SK-N-SH treated with all-trans-retinoic acid at 6 μM for 48 hours (cell line): ENCODE measurements around the gene NSD1.

Experiments used
- ATAC-seq: fragments of 200-7000 bp; cut with Tn5 transposase; 3 replicates; pipeline ENCODE4 v1.9.1; 2020; ENCODE audit warnings: mild to moderate bottlenecking, moderate library complexity
- ARNTL ChIP-seq: fragments of 450-650 bp; formaldehyde crosslinking; IDR thresholded peaks from 2 replicates; pipeline ENCODE4 v1.5.0; 2020; ENCODE audit warnings: low read depth, mild to moderate bottlenecking, moderate library complexity, borderline replicate concordance
- BACH2 ChIP-seq: fragments of 250-450 bp; sonication (Bioruptor Pico); IDR thresholded peaks from 2 replicates; pipeline ENCODE4 v1.9.0; 2021; ENCODE audit warnings: mild to moderate bottlenecking, borderline replicate concordance
- CREB5 ChIP-seq: fragments of 250-450 bp; sonication (Bioruptor Pico); IDR thresholded peaks from 2 replicates; pipeline ENCODE4 v1.5.1; 2020; ENCODE audit warnings: low read depth, mild to moderate bottlenecking, moderate library complexity
- CSDC2 ChIP-seq: fragments of 250-450 bp; sonication (Bioruptor Pico); IDR thresholded peaks from 2 replicates; pipeline ENCODE4 v1.5.0; 2020; ENCODE audit warnings: mild to moderate bottlenecking, moderate library complexity
- CSRNP3 ChIP-seq: fragments of 250-450 bp; sonication (Bioruptor Pico); IDR thresholded peaks from 2 replicates; pipeline ENCODE4 v1.5.1; 2021; ENCODE audit warnings: mild to moderate bottlenecking, moderate library complexity
- ESRRG ChIP-seq: fragments of 250-450 bp; sonication (Bioruptor Pico); IDR thresholded peaks from 2 replicates; pipeline ENCODE4 v1.6.1; 2021; ENCODE audit warnings: mild to moderate bottlenecking
- GLIS3 ChIP-seq: fragments of 250-450 bp; sonication (Bioruptor Pico); IDR thresholded peaks from 2 replicates; pipeline ENCODE4 v1.5.0; 2020; ENCODE audit warnings: mild to moderate bottlenecking, moderate library complexity
- ISL1 ChIP-seq: fragments of 250-450 bp; sonication (Bioruptor Pico); IDR thresholded peaks from 2 replicates; pipeline ENCODE4 v2.1.2; 2022; ENCODE audit warnings: mild to moderate bottlenecking, moderate library complexity
- OSR1 ChIP-seq: fragments of 250-450 bp; sonication (Bioruptor Pico); IDR thresholded peaks from 2 replicates; pipeline ENCODE4 v1.8.0; 2022; ENCODE audit warnings: moderate library complexity, mild to moderate bottlenecking, inconsistent platforms
- PATZ1 ChIP-seq: fragments of 250-450 bp; sonication (Bioruptor Pico); IDR thresholded peaks from 2 replicates; pipeline ENCODE4 v1.8.0; 2020; ENCODE audit warnings: mild to moderate bottlenecking, moderate library complexity, borderline replicate concordance
- PPARA ChIP-seq: fragments of 250-450 bp; sonication (Bioruptor Pico); IDR thresholded peaks from 2 replicates; pipeline ENCODE4 v1.5.0; 2020; ENCODE audit warnings: mild to moderate bottlenecking, borderline replicate concordance
- RARB ChIP-seq: fragments of 250-450 bp; sonication (Bioruptor Pico); IDR thresholded peaks from 2 replicates; pipeline ENCODE4 v1.8.0; 2021; ENCODE audit warnings: mild to moderate bottlenecking, moderate library complexity
- SNAI2 ChIP-seq: fragments of 250-450 bp; sonication (Bioruptor Pico); IDR thresholded peaks from 2 replicates; pipeline ENCODE4 v1.5.0; 2020; ENCODE audit warnings: mild to moderate bottlenecking, moderate library complexity
- TCF4 ChIP-seq: fragments of 250-450 bp; sonication (Bioruptor Pico); IDR thresholded peaks from 2 replicates; pipeline ENCODE4 v1.8.0; 2021; ENCODE audit warnings: mild to moderate bottlenecking, moderate library complexity, borderline replicate concordance
- TOX ChIP-seq: fragments of 250-450 bp; sonication (Bioruptor Pico); IDR thresholded peaks from 2 replicates; pipeline ENCODE4 v1.8.0; 2021; ENCODE audit warnings: mild to moderate bottlenecking, moderate library complexity, borderline replicate concordance
- ZC3H10 ChIP-seq: fragments of 250-450 bp; sonication (Bioruptor Pico); IDR thresholded peaks from 2 replicates; pipeline ENCODE4 v1.5.1; 2021; ENCODE audit warnings: mild to moderate bottlenecking, moderate library complexity
- ZFP3 ChIP-seq: fragments of 250-450 bp; sonication (Bioruptor Pico); IDR thresholded peaks from 2 replicates; pipeline ENCODE4 v1.5.0; 2020; ENCODE audit warnings: mild to moderate bottlenecking, moderate library complexity
- ZFP30 ChIP-seq: fragments of 450-650 bp; formaldehyde crosslinking; IDR thresholded peaks from 2 replicates; pipeline ENCODE4 v1.5.0; 2022; ENCODE audit warnings: mild to moderate bottlenecking, moderate library complexity
- ZNF565 ChIP-seq: fragments of 450-650 bp; formaldehyde crosslinking; conservative IDR thresholded peaks from 2 replicates; pipeline ENCODE4 v1.5.0; 2020; ENCODE audit warnings: low read depth, mild to moderate bottlenecking, moderate library complexity
- ZNF70 ChIP-seq: fragments of 450-650 bp; formaldehyde crosslinking; IDR thresholded peaks from 2 replicates; pipeline ENCODE4 v1.5.0; 2020; ENCODE audit warnings: mild to moderate bottlenecking, moderate library complexity
- ZNF8 ChIP-seq: fragments of 450-650 bp; formaldehyde crosslinking; IDR thresholded peaks from 2 replicates; pipeline ENCODE4 v1.5.0; 2020; ENCODE audit warnings: mild to moderate bottlenecking, moderate library complexity
- TF ChIP-seq, protein P1 (sequence below): fragments of 250-450 bp; sonication (Bioruptor Pico); IDR thresholded peaks from 2 replicates; pipeline ENCODE4 v1.8.0; 2021; ENCODE audit warnings: low read depth, mild to moderate bottlenecking, moderate library complexity, borderline replicate concordance
- TF ChIP-seq, protein P2 (sequence below): fragments of 250-450 bp; sonication (Bioruptor Pico); IDR thresholded peaks from 2 replicates; pipeline ENCODE4 v1.5.0; 2020; ENCODE audit warnings: mild to moderate bottlenecking, moderate library complexity

Gene NSD1

DNA sequence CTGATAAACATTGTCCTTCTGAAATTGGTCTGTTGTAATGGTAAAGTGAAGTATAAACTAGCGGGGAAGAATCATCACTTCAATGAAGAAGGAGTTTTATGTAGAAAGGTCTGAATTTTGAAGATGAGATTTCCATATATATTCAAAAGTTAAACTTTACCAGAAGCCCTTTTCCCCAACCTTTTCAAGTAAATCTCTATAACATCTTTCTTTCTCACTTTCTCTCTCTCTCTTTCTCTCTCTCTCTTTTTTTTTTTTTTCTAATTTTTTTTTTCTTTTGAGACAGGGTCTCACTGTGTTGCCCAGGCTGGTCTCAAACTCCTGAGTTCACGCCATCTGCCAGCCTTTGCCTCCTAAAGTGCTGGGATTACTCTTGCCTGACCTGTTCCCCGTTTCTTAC lies 78.7 kb downstream of the NSD1 start:
- no peak for ATAC-seq
- TF ChIP-seq, protein P1, sequence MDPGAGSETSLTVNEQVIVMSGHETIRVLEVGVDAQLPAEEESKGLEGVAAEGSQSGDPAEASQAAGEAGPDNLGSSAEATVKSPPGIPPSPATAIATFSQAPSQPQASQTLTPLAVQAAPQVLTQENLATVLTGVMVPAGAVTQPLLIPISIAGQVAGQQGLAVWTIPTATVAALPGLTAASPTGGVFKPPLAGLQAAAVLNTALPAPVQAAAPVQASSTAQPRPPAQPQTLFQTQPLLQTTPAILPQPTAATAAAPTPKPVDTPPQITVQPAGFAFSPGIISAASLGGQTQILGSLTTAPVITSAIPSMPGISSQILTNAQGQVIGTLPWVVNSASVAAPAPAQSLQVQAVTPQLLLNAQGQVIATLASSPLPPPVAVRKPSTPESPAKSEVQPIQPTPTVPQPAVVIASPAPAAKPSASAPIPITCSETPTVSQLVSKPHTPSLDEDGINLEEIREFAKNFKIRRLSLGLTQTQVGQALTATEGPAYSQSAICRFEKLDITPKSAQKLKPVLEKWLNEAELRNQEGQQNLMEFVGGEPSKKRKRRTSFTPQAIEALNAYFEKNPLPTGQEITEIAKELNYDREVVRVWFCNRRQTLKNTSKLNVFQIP (CRISPR knock-in tag), result no peak
- no peak for TF ChIP-seq ZNF565 (CRISPR knock-in tag)
- TF ChIP-seq ARNTL (CRISPR knock-in tag), result no peak
- TF ChIP-seq RARB (CRISPR knock-in tag), result no peak
- TF ChIP-seq TOX (CRISPR knock-in tag), result no peak
- no peak for TF ChIP-seq TCF4
- TF ChIP-seq CSRNP3 (CRISPR knock-in tag), result no peak
- TF ChIP-seq ISL1 (CRISPR knock-in tag), result no peak
- TF ChIP-seq, protein P2, sequence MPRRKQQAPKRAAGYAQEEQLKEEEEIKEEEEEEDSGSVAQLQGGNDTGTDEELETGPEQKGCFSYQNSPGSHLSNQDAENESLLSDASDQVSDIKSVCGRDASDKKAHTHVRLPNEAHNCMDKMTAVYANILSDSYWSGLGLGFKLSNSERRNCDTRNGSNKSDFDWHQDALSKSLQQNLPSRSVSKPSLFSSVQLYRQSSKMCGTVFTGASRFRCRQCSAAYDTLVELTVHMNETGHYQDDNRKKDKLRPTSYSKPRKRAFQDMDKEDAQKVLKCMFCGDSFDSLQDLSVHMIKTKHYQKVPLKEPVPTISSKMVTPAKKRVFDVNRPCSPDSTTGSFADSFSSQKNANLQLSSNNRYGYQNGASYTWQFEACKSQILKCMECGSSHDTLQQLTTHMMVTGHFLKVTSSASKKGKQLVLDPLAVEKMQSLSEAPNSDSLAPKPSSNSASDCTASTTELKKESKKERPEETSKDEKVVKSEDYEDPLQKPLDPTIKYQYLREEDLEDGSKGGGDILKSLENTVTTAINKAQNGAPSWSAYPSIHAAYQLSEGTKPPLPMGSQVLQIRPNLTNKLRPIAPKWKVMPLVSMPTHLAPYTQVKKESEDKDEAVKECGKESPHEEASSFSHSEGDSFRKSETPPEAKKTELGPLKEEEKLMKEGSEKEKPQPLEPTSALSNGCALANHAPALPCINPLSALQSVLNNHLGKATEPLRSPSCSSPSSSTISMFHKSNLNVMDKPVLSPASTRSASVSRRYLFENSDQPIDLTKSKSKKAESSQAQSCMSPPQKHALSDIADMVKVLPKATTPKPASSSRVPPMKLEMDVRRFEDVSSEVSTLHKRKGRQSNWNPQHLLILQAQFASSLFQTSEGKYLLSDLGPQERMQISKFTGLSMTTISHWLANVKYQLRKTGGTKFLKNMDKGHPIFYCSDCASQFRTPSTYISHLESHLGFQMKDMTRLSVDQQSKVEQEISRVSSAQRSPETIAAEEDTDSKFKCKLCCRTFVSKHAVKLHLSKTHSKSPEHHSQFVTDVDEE (CRISPR knock-in tag), result no peak
- no peak for TF ChIP-seq ZFP3 (CRISPR knock-in tag)
- TF ChIP-seq BACH2 (CRISPR knock-in tag), result no peak
- no peak for TF ChIP-seq GLIS3 (CRISPR knock-in tag)
- no peak for TF ChIP-seq ZNF70
- no peak for TF ChIP-seq ZFP30 (CRISPR knock-in tag)
- no peak for TF ChIP-seq OSR1 (CRISPR knock-in tag)
- TF ChIP-seq ZNF8 (CRISPR knock-in tag), result no peak
- TF ChIP-seq CSDC2, result no peak
- TF ChIP-seq SNAI2, result no peak
- TF ChIP-seq ZC3H10 (CRISPR knock-in tag), result no peak
- no peak for TF ChIP-seq CREB5 (CRISPR knock-in tag)

GRCh38 chr5:177220576-177220975 lies 87.0 kb downstream of the NSD1 start:
- no peak for ATAC-seq
- TF ChIP-seq ZNF8 (CRISPR knock-in tag) (no peak), ZNF565 (CRISPR knock-in tag) (no peak), GLIS3 (CRISPR knock-in tag) (no peak), SNAI2 (no peak)
- TF ChIP-seq, protein P1 (CRISPR knock-in tag), result no peak
- TF ChIP-seq, all 23 proteins: peak for 0

GRCh38 chr5:177222269-177222668 lies 88.7 kb downstream of the NSD1 start:
- no peak for ATAC-seq
- no peak for TF ChIP-seq ISL1 (CRISPR knock-in tag)
- no peak for TF ChIP-seq SNAI2
- TF ChIP-seq ZFP30 (CRISPR knock-in tag), result no peak
- TF ChIP-seq, protein P2 (CRISPR knock-in tag), result no peak
- no peak for TF ChIP-seq PPARA (CRISPR knock-in tag)
- no peak for TF ChIP-seq PATZ1 (CRISPR knock-in tag)
- TF ChIP-seq RARB (CRISPR knock-in tag), result no peak
- TF ChIP-seq, protein P1 (CRISPR knock-in tag), result no peak
- no peak for TF ChIP-seq TCF4
- no peak for TF ChIP-seq GLIS3 (CRISPR knock-in tag)
- no peak for TF ChIP-seq ESRRG (CRISPR knock-in tag)
